ENCODE data around the gene PTPRK.
A peak's percentile ranks its signal among the peaks of the same experiment; 100 is the strongest.

Gene PTPRK

DNA sequence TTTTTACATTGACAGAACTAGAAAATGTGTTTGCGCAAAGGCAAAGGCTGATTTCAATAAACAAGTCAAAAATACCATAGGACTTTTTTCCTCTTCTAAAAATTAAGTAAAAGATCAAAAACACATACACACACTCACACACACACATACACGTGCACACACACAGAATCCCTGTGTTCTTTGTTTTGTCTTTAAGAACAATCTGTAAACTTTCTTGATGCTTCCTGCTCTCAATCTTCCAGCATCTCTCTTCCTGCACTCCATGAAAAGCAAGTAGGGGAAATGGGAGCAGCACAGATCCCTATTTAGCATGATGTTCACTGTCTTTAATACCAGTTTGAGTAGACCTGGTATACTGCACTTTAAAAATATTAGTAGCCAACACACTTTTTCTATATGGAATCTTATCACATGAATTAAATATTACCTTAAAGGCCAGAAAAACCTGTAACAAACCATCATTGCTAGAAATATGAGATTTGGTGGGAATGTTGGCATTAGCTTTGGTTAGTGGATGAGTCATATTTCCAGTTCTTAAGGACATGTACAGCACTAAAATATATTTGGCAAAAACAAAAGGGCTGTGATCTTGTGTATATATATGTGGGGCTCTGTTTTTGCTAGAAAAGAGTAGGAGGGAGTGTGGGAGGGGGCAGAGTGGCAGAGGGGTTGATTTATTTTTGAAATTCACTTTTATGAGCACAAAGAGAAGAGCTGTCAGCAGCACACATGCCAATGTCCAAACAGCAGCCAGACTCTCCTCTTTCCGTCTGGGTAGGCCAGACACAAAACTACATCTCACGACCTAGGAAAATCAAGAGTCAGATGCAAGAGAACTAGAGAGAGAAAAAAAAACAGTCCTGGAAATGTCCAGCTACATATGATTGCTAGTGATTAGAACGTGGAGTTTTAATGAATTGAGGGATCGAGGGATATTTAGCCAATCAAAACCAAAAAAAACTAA is 4.6 kb downstream of the PTPRK start:
- DNase-seq (ENCODE audit: low spot score): peak; percentile 46

DNA sequence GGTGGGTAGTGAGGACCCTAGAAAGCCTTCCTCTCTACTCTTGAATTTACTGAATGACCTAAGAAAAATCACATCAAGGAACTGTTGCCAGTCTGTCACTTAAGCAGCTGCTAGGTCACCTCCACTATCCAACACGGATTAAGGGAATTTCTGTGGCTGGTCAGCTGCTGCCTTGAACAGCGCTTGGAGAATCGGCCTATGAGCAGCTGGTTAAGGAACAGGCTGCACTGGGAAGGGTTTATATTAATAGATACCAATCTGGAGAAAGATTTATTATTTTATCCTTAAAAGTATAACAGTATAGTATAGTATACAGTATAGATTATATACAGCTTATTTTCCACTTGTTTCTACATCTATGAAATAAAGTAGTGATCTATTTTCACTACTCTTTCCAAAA is 6.5 kb downstream of the PTPRK start:
- no peak for DNase-seq (ENCODE audit: low spot score)

DNA sequence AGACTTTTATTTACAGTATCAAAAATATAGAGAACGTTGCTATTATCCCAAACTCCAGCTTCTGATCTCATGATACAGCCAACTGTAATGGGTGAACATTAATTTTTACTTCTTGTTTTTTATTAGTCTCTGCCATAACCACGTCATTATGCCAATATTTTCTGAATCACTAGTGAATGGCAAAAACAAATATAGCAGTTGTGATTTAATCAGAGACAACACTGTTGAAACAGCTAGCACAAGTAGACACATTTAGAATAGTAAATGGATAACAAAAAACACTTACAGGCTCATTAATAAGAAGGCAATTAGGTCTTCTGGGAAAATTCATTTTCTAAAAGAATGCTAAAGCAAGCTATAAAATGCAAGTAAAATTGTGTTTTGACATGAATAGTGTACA is 8.1 kb downstream of the PTPRK start:
- no peak for DNase-seq (ENCODE audit: low spot score)

DNA sequence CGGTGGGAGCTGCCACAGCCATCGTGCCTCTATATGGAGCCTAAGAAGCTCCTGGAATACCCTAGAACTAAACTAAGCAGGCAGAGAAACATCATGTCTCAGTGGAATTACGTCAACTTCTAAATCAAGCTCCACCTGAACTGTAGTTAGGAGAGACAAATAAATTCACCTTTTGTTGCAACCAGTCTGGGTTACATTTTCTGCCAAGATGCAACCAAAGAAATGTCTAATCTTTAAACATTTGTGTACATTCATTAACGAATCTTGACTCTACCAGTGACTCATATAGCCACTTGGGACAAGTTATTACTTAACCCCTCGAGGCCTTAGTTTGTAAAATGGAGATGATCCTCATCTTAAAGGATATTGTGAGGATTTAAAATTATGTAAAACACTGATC is 8.9 kb downstream of the PTPRK start:
- no peak for DNase-seq (ENCODE audit: low spot score)

DNA sequence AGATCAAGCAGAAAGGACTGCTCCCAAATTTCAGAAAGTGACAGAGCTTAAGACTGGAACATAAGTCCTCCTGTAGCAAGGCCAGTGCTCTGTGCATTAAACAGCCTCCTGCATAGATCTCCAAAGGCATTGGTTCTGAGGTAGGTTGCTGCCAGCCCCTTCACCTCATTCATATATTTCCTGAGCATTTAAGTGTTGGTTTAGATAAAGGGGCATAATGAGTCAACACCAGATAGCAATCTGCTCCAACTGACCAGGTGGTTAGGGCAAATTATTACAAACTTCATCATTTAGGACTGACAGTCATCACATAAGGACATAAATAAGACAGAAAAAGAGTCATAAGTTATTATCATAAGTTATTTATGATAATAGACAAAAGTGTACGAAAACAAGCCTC is 10.7 kb downstream of the PTPRK start:
- no peak for DNase-seq (ENCODE audit: low spot score)

DNA sequence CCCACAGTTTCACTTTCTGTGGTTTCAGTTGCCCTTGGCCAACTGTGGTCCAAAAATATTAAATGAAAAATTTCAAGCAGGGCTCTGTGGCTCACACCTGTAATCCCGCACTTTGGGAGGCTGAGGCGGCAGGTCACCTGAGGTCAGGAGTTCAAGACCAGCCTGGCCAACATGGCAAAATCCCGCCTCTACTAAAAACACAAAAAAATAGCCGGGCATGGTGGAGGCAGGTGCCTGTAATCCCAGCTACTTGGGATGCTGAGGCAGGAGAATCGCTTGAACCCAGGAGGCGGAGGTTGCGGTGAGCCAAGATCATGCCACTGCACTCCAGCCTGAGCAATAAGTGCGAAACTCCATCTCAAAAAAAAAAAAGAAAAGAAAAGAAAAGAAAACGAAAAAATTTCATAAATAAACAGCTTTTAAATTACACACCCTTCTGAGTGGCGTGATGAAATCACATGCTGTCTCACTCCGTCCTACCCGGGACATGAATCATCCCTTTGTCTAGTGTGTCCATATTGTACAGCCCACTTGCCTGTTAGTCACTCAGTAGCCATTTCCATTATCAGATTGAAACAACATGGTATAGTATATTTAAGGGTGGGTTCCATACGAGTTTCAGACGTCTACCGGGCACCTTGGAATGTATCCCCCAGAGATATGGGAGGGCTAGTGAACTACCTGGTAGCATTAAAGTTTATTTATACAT is 11.7 kb downstream of the PTPRK start:
- peak; percentile 88 for DNase-seq (ENCODE audit: low spot score)

DNA sequence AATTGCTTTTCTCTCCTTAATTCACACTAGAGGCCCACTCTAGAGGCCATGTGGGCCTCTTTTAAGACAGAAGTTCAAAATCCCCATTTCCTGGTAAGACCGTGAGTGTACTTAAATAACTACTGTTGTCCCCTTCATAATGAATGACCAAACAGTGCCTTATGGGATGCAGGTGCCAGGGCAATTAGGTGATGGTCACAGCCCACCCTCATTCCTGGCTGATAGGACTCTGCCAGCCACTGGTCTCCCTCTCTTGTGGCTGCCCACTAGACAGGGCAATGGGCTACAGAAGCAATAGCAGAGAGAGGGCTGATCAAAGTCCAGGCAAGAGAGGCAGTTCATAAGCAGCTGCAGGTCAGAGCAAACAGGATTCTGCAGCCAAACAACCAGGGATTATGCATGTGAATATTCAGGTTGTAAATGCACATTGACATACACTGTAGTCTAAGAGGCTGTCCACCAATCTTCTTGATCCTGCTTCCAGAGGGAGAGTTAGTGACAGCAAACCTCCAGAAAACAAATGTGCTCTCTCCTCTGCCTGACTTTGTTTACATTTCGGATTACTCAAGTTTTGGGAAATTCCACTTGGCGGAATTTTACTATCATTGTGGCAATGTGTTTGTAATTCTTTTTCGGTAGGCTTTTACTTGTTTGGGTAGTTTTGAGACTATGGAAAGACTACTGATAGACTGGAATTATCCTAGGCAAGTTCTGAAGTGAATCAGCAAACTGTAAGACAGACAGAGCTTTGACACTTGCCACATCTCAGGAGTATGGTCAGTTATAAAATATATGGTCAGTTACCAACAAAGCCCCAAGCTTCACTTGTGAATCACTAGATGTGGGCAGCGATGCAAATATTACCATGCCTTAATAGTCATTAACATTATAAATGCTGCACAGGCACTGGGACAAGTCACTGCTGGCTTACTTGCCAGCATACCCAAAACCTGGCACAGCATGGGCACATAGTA is 12.8 kb downstream of the PTPRK start:
- DNase-seq (ENCODE audit: low spot score): no peak

DNA sequence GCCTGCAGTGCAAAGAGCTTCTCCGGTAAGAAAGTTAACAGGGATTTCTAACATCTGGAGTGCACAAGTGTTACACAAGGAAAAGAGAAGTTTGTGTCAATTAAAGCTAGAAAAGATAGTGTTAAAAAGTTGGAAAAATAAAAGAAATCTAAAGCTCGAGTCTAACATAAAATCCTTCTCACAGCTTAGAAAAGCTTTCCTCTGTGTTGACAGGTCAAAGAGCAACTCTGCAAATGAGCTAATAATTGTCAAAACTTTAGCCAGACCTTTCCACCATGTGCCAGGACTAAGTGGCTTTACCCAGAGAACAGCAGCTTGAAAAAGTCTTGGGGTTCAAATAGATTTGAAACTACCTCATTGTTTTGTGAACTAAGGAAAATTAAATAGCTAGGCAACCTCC is 14.8 kb downstream of the PTPRK start:
- no peak for DNase-seq (ENCODE audit: low spot score)

DNA sequence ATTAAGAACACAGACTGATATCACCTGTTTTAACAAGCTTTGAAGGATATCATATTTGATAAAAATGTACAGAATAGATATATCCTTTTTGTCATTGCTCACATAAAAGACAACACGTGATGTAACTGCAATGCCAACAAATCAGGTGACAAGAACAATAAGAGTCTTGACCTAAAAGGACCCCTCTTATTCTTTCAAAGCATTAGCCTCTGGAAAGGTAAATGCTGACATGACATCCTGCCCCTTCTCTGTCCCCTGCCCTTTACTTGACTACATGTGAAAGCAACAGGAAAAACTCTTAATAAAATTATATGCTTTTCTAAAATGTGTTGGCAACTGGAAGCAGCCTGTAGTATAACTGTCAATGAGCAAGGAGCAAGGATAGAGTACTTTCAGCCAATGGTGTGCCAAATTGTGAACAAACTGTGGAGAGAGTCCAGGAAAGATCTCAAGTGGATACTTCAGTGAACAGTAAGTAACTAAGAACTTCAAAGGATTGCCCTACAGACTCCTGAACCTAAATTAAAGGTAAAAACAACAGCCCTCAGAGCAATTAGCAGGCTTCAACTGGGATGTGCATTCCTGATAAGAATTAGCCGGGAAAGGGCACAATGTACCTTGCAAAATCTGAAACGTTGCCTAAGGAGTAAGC is 16.3 kb downstream of the PTPRK start:
- DNase-seq (ENCODE audit: low spot score): no peak

DNA sequence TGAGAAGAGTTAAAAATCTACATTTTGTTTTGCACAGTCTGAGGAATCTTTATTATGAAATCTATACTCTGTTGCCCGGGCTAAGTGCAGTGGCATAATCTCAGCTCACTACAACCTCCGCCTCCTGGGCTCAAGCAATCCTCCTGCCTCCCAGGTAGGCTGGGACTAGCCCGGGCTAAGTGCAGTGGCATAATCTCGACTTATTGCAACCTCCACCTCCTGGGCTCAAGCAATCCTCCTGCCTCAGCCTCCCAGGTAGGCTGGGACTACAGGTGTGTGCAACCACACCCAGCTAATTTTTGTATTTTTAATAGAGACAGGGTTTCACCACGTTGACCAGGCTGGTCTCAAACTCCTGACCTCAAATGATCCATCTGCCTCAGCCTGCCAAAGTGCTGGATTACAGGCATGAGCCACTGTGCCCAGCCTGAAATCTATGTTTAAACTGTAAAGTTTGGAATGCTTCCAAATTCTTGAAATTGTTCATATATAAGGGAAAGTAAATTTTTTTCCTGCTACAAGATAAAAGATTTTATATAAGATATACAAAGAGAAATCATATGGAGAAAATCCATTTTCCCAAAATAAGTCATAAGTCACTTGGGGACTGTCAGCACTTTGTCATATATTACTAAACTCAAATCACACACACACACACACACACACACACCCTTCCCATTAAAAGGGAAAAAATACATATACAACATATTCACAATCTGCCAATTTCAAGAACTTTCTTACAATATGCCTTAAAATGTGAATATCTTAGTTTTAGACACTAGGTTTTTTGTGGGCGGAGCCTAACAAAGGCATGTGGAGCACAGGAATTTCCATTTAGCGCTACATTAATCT is 19.4 kb downstream of the PTPRK start:
- DNase-seq (ENCODE audit: low spot score): no peak

DNA sequence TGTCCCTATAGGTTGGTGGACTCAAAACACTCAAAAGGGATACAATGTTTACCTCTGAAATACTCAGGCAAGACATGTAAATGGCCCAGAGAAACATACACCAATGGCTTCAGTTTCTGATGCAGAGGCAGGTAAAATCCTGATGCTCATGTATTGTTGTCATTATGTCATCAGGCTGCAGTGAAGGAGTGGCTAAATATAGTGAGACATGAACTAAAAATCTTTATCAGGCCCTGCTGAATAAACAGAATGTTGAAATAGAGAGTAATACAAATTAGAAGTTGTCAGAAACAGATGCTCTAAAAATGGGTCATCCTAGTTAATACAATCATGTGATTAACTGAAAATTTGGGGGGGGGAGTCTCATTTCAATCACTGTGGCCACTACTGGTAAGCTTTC is 20.4 kb downstream of the PTPRK start:
- DNase-seq (ENCODE audit: low spot score): no peak

DNA sequence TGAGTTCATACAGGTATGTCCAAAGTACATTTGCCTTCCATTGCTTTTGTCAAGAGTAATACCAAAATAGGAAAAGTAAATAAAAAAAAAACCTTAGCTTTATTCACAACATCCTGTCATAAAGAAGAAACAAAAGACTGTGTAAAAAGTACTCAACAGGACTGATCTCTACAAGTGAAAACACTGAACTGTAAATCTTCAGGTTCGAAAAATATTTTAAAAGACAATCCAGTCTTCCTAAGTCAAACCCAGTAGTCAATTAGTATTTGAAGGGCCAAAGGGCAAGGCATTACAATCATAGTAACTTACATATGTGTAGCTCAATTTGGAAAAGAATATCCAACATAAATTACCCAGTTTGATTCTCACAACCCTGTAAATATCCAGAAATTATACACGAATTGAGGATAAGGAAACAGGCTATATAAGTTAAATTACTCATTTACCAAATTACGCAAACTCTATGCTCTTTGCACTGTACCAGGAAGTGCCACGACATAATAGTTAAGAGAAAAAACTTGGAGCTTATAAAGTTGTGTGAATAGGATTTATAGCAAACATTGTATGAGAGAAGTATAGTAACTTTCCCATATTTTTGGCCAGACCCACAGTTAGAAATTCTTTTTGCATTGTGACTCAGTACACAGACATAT is 21.2 kb downstream of the PTPRK start:
- no peak for DNase-seq (ENCODE audit: low spot score)

DNA sequence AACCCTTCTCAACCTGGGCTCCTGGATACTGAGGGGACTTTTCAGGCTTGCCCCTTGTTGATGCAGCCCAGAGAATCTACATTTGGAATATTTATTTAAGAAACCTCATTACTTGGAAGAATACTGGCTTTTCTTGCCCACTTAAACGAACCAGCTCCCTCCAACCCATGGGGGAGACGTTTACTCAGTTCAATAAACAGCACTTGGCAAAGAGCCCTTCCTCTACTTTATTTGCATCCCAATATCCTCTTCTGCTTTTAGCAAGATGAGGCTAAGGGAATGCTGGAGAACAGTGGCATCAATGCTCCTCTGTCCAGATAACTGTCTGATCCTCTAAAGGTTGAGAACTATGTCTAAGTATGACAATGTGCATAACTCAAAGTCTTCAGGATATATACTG is 22.2 kb downstream of the PTPRK start:
- no peak for DNase-seq (ENCODE audit: low spot score)

DNA sequence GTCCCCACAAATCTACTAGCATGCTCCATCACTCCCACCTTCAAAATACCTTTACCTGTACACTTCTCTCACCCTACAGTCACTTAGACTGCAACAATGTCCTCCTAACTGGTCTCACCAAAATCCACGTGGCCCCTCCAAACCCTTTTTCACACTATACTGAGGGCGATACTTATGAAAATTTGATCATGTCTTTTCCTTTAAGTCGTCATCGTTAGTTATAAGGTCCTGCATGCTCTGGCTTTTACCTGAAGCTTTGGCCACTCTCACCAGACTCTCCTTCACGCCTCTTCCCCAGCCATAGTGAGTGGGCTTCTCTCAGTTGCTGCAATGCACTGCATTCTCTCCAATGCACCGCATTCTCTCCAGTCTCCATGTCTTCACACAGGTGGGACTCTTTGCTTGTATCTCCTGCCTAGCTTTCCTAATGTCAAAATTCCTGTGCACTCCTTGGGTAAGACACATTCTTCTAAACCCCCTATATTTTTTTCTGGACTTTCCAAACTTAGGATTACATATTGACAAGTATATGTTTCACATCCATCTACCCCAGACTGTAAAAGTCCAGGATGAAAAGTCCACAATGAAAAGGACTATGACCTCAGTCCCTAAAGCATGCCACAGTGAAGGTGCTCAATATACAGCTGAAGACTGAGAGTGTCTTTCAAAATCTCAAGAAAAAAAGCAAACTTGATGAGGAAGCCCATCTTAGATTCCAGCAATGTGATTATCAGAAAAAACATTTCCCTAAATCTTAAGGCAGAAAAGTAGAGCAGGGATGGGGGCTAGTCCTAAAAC is 24.7 kb downstream of the PTPRK start:
- no peak for DNase-seq (ENCODE audit: low spot score)

DNA sequence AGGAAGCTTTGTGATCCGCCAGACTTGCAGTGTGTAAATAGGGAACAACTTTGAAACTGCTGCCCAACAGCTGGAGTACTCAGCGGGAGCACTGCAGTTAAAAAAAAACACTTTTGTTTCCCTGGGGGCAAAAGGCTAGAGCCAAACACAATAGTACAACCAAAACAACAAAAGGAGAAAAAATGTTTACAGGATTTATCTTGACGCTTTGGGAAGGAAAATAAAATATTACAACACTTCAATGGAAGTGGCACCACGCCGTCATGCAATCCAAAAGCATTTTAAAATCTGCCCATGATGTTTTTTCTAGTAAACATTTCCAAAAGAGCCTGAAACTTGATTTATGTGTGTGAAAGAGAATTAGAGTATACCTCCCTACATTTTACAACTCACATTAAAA is 26.0 kb downstream of the PTPRK start:
- DNase-seq (ENCODE audit: low spot score): no peak

DNA sequence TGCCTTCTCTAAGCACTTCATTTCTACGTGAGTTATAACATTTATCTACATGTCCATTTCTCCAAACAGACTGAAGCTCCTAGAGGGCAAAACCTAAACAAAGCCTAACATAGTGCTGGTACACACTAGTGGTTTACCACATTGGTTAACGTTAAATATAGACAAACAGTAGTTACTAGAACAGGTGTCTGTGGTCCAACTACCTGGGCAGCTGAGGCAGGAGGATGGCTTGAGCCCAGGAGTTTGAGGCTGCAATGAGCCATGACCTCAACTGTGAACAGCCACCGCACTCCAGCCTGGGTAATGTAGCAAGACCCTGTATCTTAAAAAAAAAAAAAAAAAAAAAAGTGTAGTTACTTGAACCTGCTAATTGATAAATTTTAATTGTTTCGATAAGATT is 26.5 kb downstream of the PTPRK start:
- no peak for DNase-seq (ENCODE audit: low spot score)

DNA sequence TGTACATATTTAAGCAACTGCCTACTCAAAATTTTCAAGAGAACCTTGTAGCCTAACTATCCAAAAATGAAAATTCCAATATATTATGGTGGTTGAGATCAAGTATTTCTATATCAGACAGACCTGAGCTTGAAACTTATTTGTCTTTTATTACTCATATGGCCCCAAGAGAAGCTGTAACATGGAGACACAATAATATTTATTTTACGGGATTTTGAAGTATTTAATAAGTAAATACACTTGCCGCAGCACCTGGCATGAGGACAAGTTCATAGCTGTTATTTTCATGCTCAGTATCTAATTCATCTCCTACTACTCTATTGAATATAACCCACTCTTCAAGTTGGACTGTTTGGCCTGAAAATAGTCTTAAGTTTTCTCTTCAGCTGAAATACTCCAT is 28.0 kb downstream of the PTPRK start:
- DNase-seq (ENCODE audit: low spot score): no peak

DNA sequence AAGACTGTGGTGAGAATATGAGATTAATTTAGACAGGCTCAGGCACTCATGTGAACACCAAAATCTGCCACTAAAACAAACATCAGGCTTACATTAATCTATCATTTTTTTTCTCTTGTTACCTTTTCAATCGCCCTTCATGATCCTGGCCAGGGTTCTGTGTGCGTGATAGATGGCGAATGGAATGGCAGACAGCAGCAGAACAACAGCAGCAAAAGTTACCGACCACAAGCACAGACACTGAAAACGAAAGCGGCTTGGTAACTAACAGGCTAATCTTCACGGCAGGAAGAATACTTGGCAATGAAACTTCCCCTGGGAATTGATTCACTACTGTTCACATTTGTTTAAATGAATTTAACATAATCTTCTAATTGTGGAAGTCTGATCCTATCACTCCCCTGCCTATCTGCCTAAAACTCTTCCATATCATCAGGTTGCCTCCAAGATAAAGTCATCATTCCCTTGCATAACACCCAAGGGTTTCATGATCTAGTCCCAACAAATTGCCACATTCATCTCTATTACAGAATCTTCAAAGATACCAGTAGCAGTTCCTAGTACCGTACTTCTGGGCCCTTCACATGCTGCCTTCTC is 28.7 kb downstream of the PTPRK start:
- DNase-seq (ENCODE audit: low spot score): peak; percentile 74

DNA sequence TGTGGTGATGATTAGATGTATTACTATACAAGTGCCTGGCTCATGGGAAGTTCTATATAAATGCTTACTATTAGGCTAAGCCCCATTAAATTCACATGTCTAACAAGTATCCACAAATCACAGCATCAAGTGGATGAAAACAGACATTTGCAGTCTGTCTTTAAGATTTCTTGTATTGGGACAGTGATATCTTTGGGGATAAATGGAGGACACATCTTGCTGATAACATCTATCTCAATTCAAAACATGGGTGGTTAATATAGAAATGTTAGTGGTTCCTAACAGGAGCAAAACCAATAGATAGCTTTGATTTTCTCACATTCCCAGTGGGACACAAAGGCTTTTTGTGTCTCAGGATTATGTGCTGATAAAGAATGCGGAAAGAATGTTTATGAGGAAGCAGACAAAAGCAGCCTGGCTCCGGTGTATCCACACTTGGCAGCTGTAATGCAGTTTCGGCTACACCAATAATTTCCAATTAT is 29.3 kb downstream of the PTPRK start:
- DNase-seq (ENCODE audit: low spot score): peak; percentile 63

All from kidney capillary endothelial cell (primary cell).